CD4-positive, CD25-positive, alpha-beta regulatory T cell (primary cell): ENCODE results near the gene ARHGAP4. TPM values are rescaled to one million over a fixed set of nuclear protein-coding genes. Genes with fewer than 3 reads are reported as not detected.

Experiments
- ATAC-seq, 2 donors: fragments of 150-1000 bp; cut with Tn5 transposase; one replicate each; pipeline ENCODE4 v1.10.0; 2021; ENCODE audit warnings: low read depth in 2 of 2, moderate number of reproducible peaks in 2 of 2, moderate library complexity in 1 of 2
- DNase-seq, 3 donors: peaks; one replicate each; pipeline versions ENCODE4 v3.0.0 to v3.0.0-alpha.2; 2012 to 2022; ENCODE audit warnings: mixed read lengths in 1 of 3
- H3K27ac ChIP-seq: one replicate; pipeline ENCODE4 v1.7.0; 2013; ENCODE audit warnings: mild to moderate bottlenecking, low read length; ENCODE audit not compliant: insufficient read depth, poor library complexity, severe bottlenecking
- H3K27me3 ChIP-seq: one replicate; pipeline ENCODE4 v1.7.0; 2013; ENCODE audit warnings: low read length; ENCODE audit not compliant: control insufficient read depth, insufficient read depth
- H3K36me3 ChIP-seq: one replicate; pipeline ENCODE4 v1.7.0; 2013; ENCODE audit warnings: mild to moderate bottlenecking, low read length, moderate library complexity; ENCODE audit not compliant: control insufficient read depth, insufficient read depth
- H3K4me1 ChIP-seq: 2 replicates; pipeline ENCODE4 v1.7.0; 2013; ENCODE audit warnings: mild to moderate bottlenecking, low read length; ENCODE audit not compliant: insufficient read depth, control insufficient read depth, poor library complexity, severe bottlenecking
- H3K4me3 ChIP-seq: one replicate; pipeline ENCODE4 v1.7.0; 2013; ENCODE audit warnings: low read depth, mild to moderate bottlenecking, low read length, moderate library complexity
- H3K9me3 ChIP-seq, 2 experiments: 1 replicate in 1 of 2; 2 replicates in 1 of 2; pipeline ENCODE4 v1.7.0; 2013; ENCODE audit warnings: low read length in 2 of 2, mild to moderate bottlenecking in 1 of 2, moderate library complexity in 1 of 2; ENCODE audit not compliant: control insufficient read depth in 2 of 2
- H3K27ac Mint-ChIP-seq, 3 donors: one replicate each; pipeline ENCODE4 v1.8.0; 2020 to 2022; ENCODE audit warnings: mild to moderate bottlenecking in 3 of 3, mixed read lengths in 3 of 3, moderate library complexity in 2 of 3
- H3K27me3 Mint-ChIP-seq: one replicate; pipeline ENCODE4 v1.8.0; 2022; ENCODE audit warnings: mild to moderate bottlenecking, mixed read lengths
- H3K36me3 Mint-ChIP-seq: one replicate; pipeline ENCODE4 v1.8.0; 2020; ENCODE audit warnings: mixed read lengths
- H3K4me1 Mint-ChIP-seq, 4 donors: one replicate each; pipeline ENCODE4 v1.8.0; 2020 to 2022; ENCODE audit warnings: mixed read lengths in 4 of 4, mild to moderate bottlenecking in 1 of 4
- H3K4me3 Mint-ChIP-seq, 4 donors: one replicate each; pipeline ENCODE4 v1.8.0; 2020 to 2022; ENCODE audit warnings: mild to moderate bottlenecking in 4 of 4, mixed read lengths in 4 of 4, moderate library complexity in 3 of 4
- H3K9me3 Mint-ChIP-seq, 7 donors: one replicate each; pipeline ENCODE4 v1.8.0; 2020 to 2022; ENCODE audit warnings: mixed read lengths in 7 of 7, mild to moderate bottlenecking in 3 of 7, moderate library complexity in 2 of 7
- polyA plus RNA-seq, 4 donors: library from polyadenylated mRNA; unstranded; fragments of 300-500 nt; fragmentation: Illumina TruSeq; gene quantifications; one replicate each; pipeline ENCODE4 v1.2.3, GENCODE V29; 2021
- total RNA-seq: library from RNA; stranded (reverse); gene quantifications from one replicate; pipeline ENCODE4 v1.2.3, GENCODE V29; 2022

Gene ARHGAP4
- total and polyA plus RNA-seq, 5 donors from 2014 or later = 73.5 to 459 (median 81.2) TPM

- peaks cover 0 to 61% (median 17%) of the 10 kb centered on the region in 4 donors for H3K4me1 Mint-ChIP-seq
- H3K4me3 ChIP-seq = peak overlapping the region; percentile 80
Observed at GRCh38 chrX:153971124-153971449, 45.0 kb upstream of the ARHGAP4 start.

DNA sequence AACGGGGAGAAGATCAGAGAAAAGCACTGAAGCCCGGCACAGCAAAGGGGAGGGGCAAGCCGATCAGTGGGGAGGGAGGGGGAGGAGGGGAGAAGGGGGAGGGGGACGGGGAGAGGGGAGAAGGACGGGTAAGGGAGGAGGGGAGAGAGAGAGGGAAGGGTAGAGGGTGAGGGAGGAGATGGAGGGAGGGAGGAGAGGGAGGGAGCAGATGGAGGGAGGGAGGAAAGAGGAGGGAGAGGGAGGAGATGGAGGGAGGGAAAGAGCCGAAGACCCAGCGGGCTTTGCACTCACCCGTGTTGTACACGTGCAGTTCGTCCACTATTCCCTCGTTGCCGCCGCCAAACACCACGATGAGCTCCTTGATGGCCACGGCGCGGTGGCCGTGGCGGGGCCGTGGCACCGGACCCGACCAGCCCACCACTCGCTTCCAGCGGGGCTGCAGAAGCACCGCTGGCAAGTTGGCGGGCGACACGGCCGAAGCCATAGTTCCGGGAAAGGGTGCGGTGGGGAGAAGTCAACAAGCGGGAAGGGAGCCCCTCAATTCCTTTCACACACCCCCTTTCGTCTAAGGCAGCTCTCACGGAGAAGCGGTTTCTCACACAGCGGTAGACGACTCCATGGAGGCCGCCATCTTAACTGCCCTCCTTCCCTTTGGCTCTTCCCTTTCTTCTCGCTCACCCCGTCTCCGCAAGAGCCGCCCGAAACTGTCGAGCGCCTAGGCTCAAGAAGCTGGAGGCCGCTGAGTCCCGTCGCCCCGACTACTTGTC, 44.5 kb upstream of the ARHGAP4 start:
- Mint-ChIP-seq H3K4me1 (peaks cover 0 to 62% (median 16%) of the 10 kb centered on the region in 4 donors), H3K36me3 (peaks cover 4% of the 10 kb centered on the region), H3K27ac (peak overlapping the region in 2 of 3 donors; percentile 96 to 100), H3K9me3 (peaks cover 0 to 1% (median 0%) of the 10 kb centered on the region in 7 donors), H3K27me3 (peaks cover 4% of the 10 kb centered on the region), H3K4me3 (peak overlapping the region; percentile 89 to 100 (median 100))
- peak; percentile 25 to 51 (median 41) for DNase-seq
- Histone ChIP-seq H3K36me3 (no peaks in the 10 kb centered on the region), H3K27ac (peak overlapping the region; percentile 97), H3K9me3 (no peaks in the 10 kb centered on the region), H3K4me3 (peak overlapping the region; percentile 73), H3K4me1 (peaks cover 59% of the 10 kb centered on the region), H3K27me3 (no peaks in the 10 kb centered on the region)
- ATAC-seq = peak in 1 of 2 donors; percentile 6

More at GRCh38 chrX:153971124-153971449, 45.0 kb upstream of the ARHGAP4 start:
- Histone ChIP-seq H3K4me1 (peaks cover 53% of the 10 kb centered on the region), H3K27ac (peak overlapping the region; percentile 97), H3K9me3 (no peaks in the 10 kb centered on the region), H3K27me3 (no peaks in the 10 kb centered on the region), H3K36me3 (no peaks in the 10 kb centered on the region)
- H3K9me3 Mint-ChIP-seq = peaks cover 0 to 1% (median 0%) of the 10 kb centered on the region in 7 donors
- H3K27ac Mint-ChIP-seq = peak overlapping the region; percentile 96 to 100 (median 100)
- peak overlapping the region; percentile 89 to 100 (median 100) for H3K4me3 Mint-ChIP-seq
- peak; percentile 48 to 49 for ATAC-seq
- H3K27me3 Mint-ChIP-seq = peaks cover 4% of the 10 kb centered on the region
- H3K36me3 Mint-ChIP-seq = peaks cover 4% of the 10 kb centered on the region
- peak; percentile 82 to 97 (median 93) for DNase-seq

- Mint-ChIP-seq H3K9me3 (peaks cover 0 to 1% (median 0%) of the 10 kb centered on the region in 7 donors), H3K27me3 (peaks cover 4% of the 10 kb centered on the region), H3K36me3 (peaks cover 4% of the 10 kb centered on the region), H3K4me1 (peaks cover 0 to 66% (median 16%) of the 10 kb centered on the region in 4 donors), H3K4me3 (peak overlapping the region; percentile 89 to 100 (median 98)), H3K27ac (peak overlapping the region; percentile 87 to 96 (median 89))
- Histone ChIP-seq H3K27me3 (no peaks in the 10 kb centered on the region), H3K9me3 (no peaks in the 10 kb centered on the region), H3K27ac (peak overlapping the region; percentile 97), H3K4me1 (peaks cover 60% of the 10 kb centered on the region), H3K36me3 (no peaks in the 10 kb centered on the region), H3K4me3 (peak overlapping the region; percentile 73)
- ATAC-seq = no peak
- DNase-seq = no peak
Observed at GRCh38 chrX:153969904-153970356, 43.9 kb upstream of the ARHGAP4 start.

DNA sequence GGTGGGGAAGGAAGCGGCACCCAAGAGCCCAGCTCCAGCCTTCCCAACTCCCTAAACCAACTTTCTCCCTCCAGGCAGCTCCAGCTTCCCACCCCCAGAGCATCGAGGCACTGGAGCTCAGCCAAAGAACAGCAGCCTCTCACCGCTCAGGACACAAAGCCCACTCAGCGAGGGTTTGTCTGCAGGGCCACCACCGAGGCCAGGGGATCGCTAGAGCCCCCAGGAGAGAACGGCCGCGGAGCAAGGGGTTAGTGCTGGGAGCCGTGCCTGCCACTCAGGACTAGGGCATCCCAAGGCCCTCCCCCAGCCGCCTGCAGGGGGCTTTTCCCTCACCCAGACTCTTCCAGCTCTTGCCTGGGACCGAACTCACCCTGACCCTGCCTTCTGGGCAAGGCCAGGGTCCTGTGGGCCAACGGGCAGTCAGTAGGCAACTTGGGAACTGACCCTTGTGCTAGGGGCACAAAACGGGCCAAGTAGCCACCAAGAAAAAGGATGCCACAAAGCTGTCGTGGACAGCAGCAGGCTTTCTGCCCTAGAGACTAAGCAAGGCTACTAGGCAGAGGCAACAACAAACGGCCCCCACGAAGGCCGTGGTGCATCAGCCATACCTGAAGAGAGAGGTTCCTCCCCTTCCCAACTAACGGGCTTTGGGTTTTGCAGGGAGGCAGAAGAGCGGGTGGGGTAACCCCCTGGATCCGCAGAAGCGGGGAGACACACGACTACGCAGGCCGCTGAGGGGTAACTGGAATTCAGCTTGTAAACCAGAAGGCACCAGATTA, 43.2 kb upstream of the ARHGAP4 start:
- peak overlapping the region; percentile 89 to 100 (median 98) for H3K4me3 Mint-ChIP-seq
- ATAC-seq (no peak), DNase-seq (no peak)
- peaks cover 0 to 65% (median 14%) of the 10 kb centered on the region in 4 donors for H3K4me1 Mint-ChIP-seq
- Histone ChIP-seq H3K36me3 (peaks cover 1% of the 10 kb centered on the region), H3K4me3 (peak overlapping the region; percentile 73), H3K27me3 (no peaks in the 10 kb centered on the region), H3K4me1 (peaks cover 55% of the 10 kb centered on the region), H3K27ac (peak overlapping the region; percentile 97), H3K9me3 (no peaks in the 10 kb centered on the region)
- H3K9me3 Mint-ChIP-seq = peaks cover 0 to 1% (median 0%) of the 10 kb centered on the region in 7 donors
- H3K36me3 Mint-ChIP-seq = peaks cover 4% of the 10 kb centered on the region
- peak overlapping the region; percentile 89 to 96 (median 94) for H3K27ac Mint-ChIP-seq
- peaks cover 4% of the 10 kb centered on the region for H3K27me3 Mint-ChIP-seq

- Mint-ChIP-seq H3K4me3 (peak overlapping the region; percentile 89 to 100 (median 98)), H3K36me3 (peaks cover 4% of the 10 kb centered on the region), H3K4me1 (peaks cover 0 to 59% (median 12%) of the 10 kb centered on the region in 4 donors), H3K27ac (peak overlapping the region in 2 of 3 donors; percentile 89 to 94), H3K9me3 (peaks cover 0 to 1% (median 0%) of the 10 kb centered on the region in 7 donors), H3K27me3 (peaks cover 4% of the 10 kb centered on the region)
- Histone ChIP-seq H3K27ac (peak overlapping the region; percentile 97), H3K4me1 (peaks cover 50% of the 10 kb centered on the region), H3K36me3 (peaks cover 7% of the 10 kb centered on the region), H3K4me3 (peak overlapping the region; percentile 73), H3K27me3 (no peaks in the 10 kb centered on the region), H3K9me3 (no peaks in the 10 kb centered on the region)
- no peak for ATAC-seq
- DNase-seq = peak in 2 of 3 donors; percentile 23 to 58
Observed at GRCh38 chrX:153968754-153969124, 42.7 kb upstream of the ARHGAP4 start.

GRCh38 chrX:153968255-153968654, 42.2 kb upstream of the ARHGAP4 start:
- Mint-ChIP-seq H3K27me3 (peaks cover 4% of the 10 kb centered on the region), H3K36me3 (peaks cover 4% of the 10 kb centered on the region), H3K9me3 (peaks cover 0 to 1% (median 0%) of the 10 kb centered on the region in 7 donors), H3K27ac (peak overlapping the region; percentile 89 to 97 (median 94)), H3K4me3 (peak overlapping the region; percentile 89 to 100 (median 98)), H3K4me1 (peaks cover 0 to 55% (median 12%) of the 10 kb centered on the region in 4 donors)
- peaks cover 45% of the 10 kb centered on the region for H3K4me1 ChIP-seq
- H3K27me3 ChIP-seq = no peaks in the 10 kb centered on the region
- no peaks in the 10 kb centered on the region for H3K9me3 ChIP-seq
- H3K27ac ChIP-seq = peak overlapping the region; percentile 97
- no peak for ATAC-seq
- DNase-seq = no peak
- peak overlapping the region; percentile 73 for H3K4me3 ChIP-seq
- H3K36me3 ChIP-seq = peaks cover 11% of the 10 kb centered on the region

GRCh38 chrX:153967536-153968224, 41.6 kb upstream of the ARHGAP4 start:
- Histone ChIP-seq H3K27me3 (no peaks in the 10 kb centered on the region), H3K9me3 (no peaks in the 10 kb centered on the region), H3K36me3 (peaks cover 14% of the 10 kb centered on the region), H3K27ac (peak overlapping the region; percentile 97), H3K4me3 (peak overlapping the region; percentile 73), H3K4me1 (peaks cover 42% of the 10 kb centered on the region)
- DNase-seq (peak in 2 of 3 donors; percentile 43 to 71), ATAC-seq (no peak)
- Mint-ChIP-seq H3K4me1 (peaks cover 0 to 51% (median 12%) of the 10 kb centered on the region in 4 donors), H3K27ac (peak overlapping the region; percentile 89 to 97 (median 94)), H3K9me3 (peaks cover 0 to 1% (median 0%) of the 10 kb centered on the region in 7 donors), H3K36me3 (peaks cover 6% of the 10 kb centered on the region), H3K27me3 (peaks cover 4% of the 10 kb centered on the region), H3K4me3 (peak overlapping the region; percentile 89 to 100 (median 98))
